K562 (cell line): ENCODE data around the gene ZBTB20.

Source experiments
- CTCF ChIP-seq, 3 experiments: IDR thresholded peaks in 2 of 3; conservative IDR thresholded peaks in 1 of 3; 2 replicates each; pipeline ENCODE4 v1.5.1; 2011 to 2012; ENCODE audit warnings: low read length in 3 of 3, mild to moderate bottlenecking in 3 of 3, control low read depth in 2 of 3, improper control_type of control experiment in 1 of 3, inconsistent platforms in 1 of 3, low read depth in 1 of 3, mixed read lengths in 1 of 3, moderate library complexity in 1 of 3; ENCODE audit not compliant: insufficient read depth in 2 of 3
- GTF2F1 ChIP-seq: IDR thresholded peaks from 2 replicates; pipeline ENCODE4 v1.6.1; 2011; ENCODE audit warnings: low read depth, low read length, improper control_type of control experiment
- HDAC6 ChIP-seq: IDR thresholded peaks from 2 replicates; pipeline ENCODE4 v1.6.1; 2012; ENCODE audit warnings: low read depth, mild to moderate bottlenecking, control low read depth, inconsistent platforms, low read length, moderate library complexity
- SMAD1 ChIP-seq: fragments of 150-350 bp; IDR thresholded peaks from 2 replicates; pipeline ENCODE4 v1.6.1; 2014; ENCODE audit warnings: low read length, low read depth; ENCODE audit not compliant: partially characterized antibody
- ZNF274 ChIP-seq: IDR thresholded peaks from 2 replicates; pipeline ENCODE4 v1.6.1; 2011; ENCODE audit warnings: low read depth, mild to moderate bottlenecking, low read length, moderate library complexity, borderline replicate concordance
- ZNF407 ChIP-seq: fragments of 450-650 bp; IDR thresholded peaks from 2 replicates; pipeline ENCODE4 v1.6.1; 2016; ENCODE audit warnings: low read depth

DNA sequence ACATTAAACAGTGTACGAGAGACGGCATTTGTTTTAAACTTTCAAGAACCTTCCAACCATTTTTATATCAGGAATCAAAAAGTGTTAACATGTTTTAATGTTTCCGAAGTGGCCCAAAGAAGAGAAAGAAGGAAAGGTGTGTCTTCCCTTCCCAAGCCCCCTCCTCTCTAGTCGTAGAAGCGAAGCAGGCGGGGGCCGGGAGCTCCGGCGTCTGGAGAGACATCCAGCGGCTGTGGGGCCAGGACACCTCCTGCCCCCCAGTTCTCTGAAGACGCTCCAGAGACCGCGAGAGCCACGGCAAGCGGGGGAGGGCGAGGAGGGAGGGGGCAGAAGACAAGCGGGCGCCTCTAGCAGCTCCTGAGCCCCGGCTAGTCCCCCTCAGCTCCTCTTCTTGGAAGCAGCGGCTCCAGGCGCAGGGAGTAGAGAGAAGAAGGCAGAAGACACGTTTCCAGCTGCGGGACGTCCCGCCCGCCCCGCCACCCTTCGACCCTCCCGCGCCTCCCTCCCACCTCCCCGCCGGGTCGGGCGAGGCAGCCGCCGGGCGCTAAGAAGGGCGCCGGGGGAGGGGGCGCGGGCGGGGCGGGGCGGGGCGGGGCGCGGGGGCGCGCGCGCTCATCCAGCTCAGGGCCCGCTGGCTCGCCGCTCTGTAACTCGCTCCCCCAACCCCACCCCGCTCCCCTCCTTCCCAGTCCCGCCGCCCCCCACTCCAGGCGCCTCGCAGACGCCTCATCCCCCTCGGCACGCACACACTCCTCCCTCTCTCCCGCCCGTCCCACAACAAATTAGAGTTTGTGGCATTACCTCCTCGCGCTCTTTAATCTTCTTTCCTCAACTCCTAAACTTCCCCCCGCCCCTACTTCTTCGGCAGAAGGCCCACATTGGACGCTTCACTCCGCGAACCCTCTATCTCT lies at the start of gene ZBTB20:
- TF ChIP-seq ZNF274 (no peak), CTCF (IDR thresholded peaks at IDR 0.05 in 2 of 3, conservative IDR thresholded peaks at IDR 0.05 in 1 of 3; ENCODE audit: insufficient read depth in 2 of 3, low read depth in 1 of 3, low read length in 3 of 3) (no peak), HDAC6 (no peak), SMAD1 (no peak), GTF2F1 (no peak), ZNF407 (no peak)
